ENCODE data around the gene RAPGEF1. TPM values are rescaled to one million over a fixed set of nuclear protein-coding genes. Genes with fewer than 3 reads are reported as not detected.

RAPGEF1 gene
- total and polyA plus RNA-seq, 2 of the 13 experiments (the other 11 are each of a cell fraction or from before 2014, with no cell fraction given): 21.2 to 38.9 TPM

GRCh38 chr9:131557855-131558548, 181.9 kb downstream of the RAPGEF1 start:
- H3K36me3 ChIP-seq (replicated peaks in 1 of 2; ENCODE audit: control insufficient read depth in 1 of 2, insufficient read depth in 2 of 2, low read length in 2 of 2): no peaks in the 10 kb centered on the region
- FAIRE-seq: no peak
- ChIA-PET CTCF (ENCODE audit: low intra/inter-chr PET ratio, low total read pairs) (no interaction called here), POLR2A (no interaction called here)
- in situ Hi-C loops (cut with HindIII; ENCODE audit: extremely low pct_ligation_motif_present, low pct_unique_long_range_greater_than_20kb): no loop called here
- DNase-seq (ENCODE audit: low spot score): no peak
- no peak overlapping the region for H2AFZ ChIP-seq (ENCODE audit: low read length)
- peaks cover 5% of the 10 kb centered on the region; the same call in 1 of the 2 replicates for H3K4me1 ChIP-seq (ENCODE audit: insufficient read depth, low read length)
- BruUV-seq (replicated peaks): no TSS peak
- WGBS (ENCODE audit: low lambda C conversion rate): no CpG with 5 or more reads among the region's 25 CpGs
- peak; percentile 70 for ATAC-seq
- no peak overlapping the region for H3K27ac ChIP-seq (ENCODE audit: extremely low read length, insufficient read depth, low read length)
- no peaks in the 10 kb centered on the region for H4K20me1 ChIP-seq (ENCODE audit: insufficient read depth, low read length)
- H3K4me3 ChIP-seq (replicated peaks in 1 of 3; ENCODE audit: insufficient read depth in 1 of 3, low read depth in 2 of 3, low read length in 3 of 3): no peak overlapping the region
- no peak overlapping the region for H3K4me2 ChIP-seq (ENCODE audit: low read depth, low read length)
- H3K9me3 ChIP-seq (ENCODE audit: low read length): no peaks in the 10 kb centered on the region
- no peak overlapping the region for H3K9ac ChIP-seq (ENCODE audit: insufficient read depth, low read depth, low read length)
- H3K27me3 ChIP-seq (ENCODE audit: control insufficient read depth in 1 of 2, insufficient read depth in 2 of 2, low read length in 2 of 2): peaks cover 2 to 30% of the 10 kb centered on the region in 2 experiments; a peak in 3 of 5 replicates
- H3K79me2 ChIP-seq (ENCODE audit: insufficient read depth, low read length): no peaks in the 10 kb centered on the region
- TF ChIP-seq ZFP36L1 (CRISPR knock-in tag; IDR thresholded peaks at IDR 0.05): no peak
- TF ChIP-seq, protein P1, sequence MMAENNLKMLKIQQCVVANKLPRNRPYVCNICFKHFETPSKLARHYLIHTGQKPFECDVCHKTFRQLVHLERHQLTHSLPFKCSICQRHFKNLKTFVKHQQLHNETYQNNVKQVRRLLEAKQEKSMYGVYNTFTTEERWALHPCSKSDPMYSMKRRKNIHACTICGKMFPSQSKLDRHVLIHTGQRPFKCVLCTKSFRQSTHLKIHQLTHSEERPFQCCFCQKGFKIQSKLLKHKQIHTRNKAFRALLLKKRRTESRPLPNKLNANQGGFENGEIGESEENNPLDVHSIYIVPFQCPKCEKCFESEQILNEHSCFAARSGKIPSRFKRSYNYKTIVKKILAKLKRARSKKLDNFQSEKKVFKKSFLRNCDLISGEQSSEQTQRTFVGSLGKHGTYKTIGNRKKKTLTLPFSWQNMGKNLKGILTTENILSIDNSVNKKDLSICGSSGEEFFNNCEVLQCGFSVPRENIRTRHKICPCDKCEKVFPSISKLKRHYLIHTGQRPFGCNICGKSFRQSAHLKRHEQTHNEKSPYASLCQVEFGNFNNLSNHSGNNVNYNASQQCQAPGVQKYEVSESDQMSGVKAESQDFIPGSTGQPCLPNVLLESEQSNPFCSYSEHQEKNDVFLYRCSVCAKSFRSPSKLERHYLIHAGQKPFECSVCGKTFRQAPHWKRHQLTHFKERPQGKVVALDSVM (CRISPR knock-in tag; IDR thresholded peaks at IDR 0.05): peak; percentile 95
- TF ChIP-seq, protein P2, sequence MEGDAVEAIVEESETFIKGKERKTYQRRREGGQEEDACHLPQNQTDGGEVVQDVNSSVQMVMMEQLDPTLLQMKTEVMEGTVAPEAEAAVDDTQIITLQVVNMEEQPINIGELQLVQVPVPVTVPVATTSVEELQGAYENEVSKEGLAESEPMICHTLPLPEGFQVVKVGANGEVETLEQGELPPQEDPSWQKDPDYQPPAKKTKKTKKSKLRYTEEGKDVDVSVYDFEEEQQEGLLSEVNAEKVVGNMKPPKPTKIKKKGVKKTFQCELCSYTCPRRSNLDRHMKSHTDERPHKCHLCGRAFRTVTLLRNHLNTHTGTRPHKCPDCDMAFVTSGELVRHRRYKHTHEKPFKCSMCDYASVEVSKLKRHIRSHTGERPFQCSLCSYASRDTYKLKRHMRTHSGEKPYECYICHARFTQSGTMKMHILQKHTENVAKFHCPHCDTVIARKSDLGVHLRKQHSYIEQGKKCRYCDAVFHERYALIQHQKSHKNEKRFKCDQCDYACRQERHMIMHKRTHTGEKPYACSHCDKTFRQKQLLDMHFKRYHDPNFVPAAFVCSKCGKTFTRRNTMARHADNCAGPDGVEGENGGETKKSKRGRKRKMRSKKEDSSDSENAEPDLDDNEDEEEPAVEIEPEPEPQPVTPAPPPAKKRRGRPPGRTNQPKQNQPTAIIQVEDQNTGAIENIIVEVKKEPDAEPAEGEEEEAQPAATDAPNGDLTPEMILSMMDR (CRISPR knock-in tag; IDR thresholded peaks at IDR 0.05): peak; percentile 55
- TF ChIP-seq ARNT (IDR thresholded peaks at IDR 0.05): no peak
- no peak for TF ChIP-seq RFXANK (CRISPR knock-in tag; IDR thresholded peaks at IDR 0.05)
- peak; percentile 55 for TF ChIP-seq STAG1 (CRISPR knock-in tag; IDR thresholded peaks at IDR 0.05)
- 0 out of 2 replicates have a peak, but pooled peaks have one; percentile 13 for TF ChIP-seq ZFX (CRISPR knock-in tag; IDR thresholded peaks at IDR 0.05; ENCODE audit: low read depth)
- intact Hi-C loops (cut with micrococcal nuclease; ENCODE audit: unreplicated experiment): no loop called here
